Stomach smooth muscle (tissue), 2 donors: Measurements from ENCODE around the gene COL28A1.
"Not testable (repeated sequence)": the region's sequence is repeated elsewhere in the genome, so short reads cannot be mapped to it uniquely, and the experiment has no call there.

Experiments used
- H3K27ac ChIP-seq: one replicate; pipeline ENCODE4 v1.7.0; 2013; ENCODE audit warnings: mild to moderate bottlenecking, low read length, inconsistent platforms
- H3K27me3 ChIP-seq, 2 donors: one replicate each; pipeline ENCODE4 v1.7.0; 2013; ENCODE audit warnings: low read length in 2 of 2; ENCODE audit not compliant: insufficient read depth in 2 of 2, control insufficient read depth in 1 of 2
- H3K36me3 ChIP-seq, 2 donors: one replicate each; pipeline ENCODE4 v1.7.0; 2013; ENCODE audit warnings: low read length in 2 of 2; ENCODE audit not compliant: control insufficient read depth in 2 of 2, insufficient read depth in 2 of 2
- H3K4me1 ChIP-seq: one replicate; pipeline ENCODE4 v1.7.0; 2013; ENCODE audit warnings: low read length; ENCODE audit not compliant: control insufficient read depth, insufficient read depth
- H3K4me3 ChIP-seq, 2 donors: one replicate each; pipeline ENCODE4 v1.7.0; 2013; ENCODE audit warnings: low read length in 2 of 2
- H3K9ac ChIP-seq, 2 donors: one replicate each; pipeline ENCODE4 v1.7.0; 2013; ENCODE audit warnings: low read length in 2 of 2, mild to moderate bottlenecking in 1 of 2
- H3K9me3 ChIP-seq, 2 donors: one replicate each; pipeline ENCODE4 v1.7.0; 2013; ENCODE audit warnings: low read length in 2 of 2; ENCODE audit not compliant: control insufficient read depth in 2 of 2
- donor health status: healthy.
- donor health status: Pancreatic carcinoma.

Gene COL28A1

GRCh38 chr7:7496311-7496710, 39.4 kb downstream of the COL28A1 start:
- Histone ChIP-seq H3K9ac (no peak overlapping the region), H3K4me3 (no peak overlapping the region), H3K9me3 (no peaks in the 10 kb centered on the region), H3K27ac (no peak overlapping the region), H3K36me3 (no peaks in the 10 kb centered on the region), H3K4me1 (no peaks in the 10 kb centered on the region), H3K27me3 (no peaks in the 10 kb centered on the region)

GRCh38 chr7:7495171-7495570, 40.5 kb downstream of the COL28A1 start:
- Histone ChIP-seq H3K27ac (no peak overlapping the region), H3K4me3 (no peak overlapping the region)

GRCh38 chr7:7491044-7491443, 44.6 kb downstream of the COL28A1 start:
- H3K9ac ChIP-seq = no peak overlapping the region
- H3K4me1 ChIP-seq = no peaks in the 10 kb centered on the region
- H3K27ac ChIP-seq = no peak overlapping the region
- no peaks in the 10 kb centered on the region for H3K27me3 ChIP-seq
- no peaks in the 10 kb centered on the region for H3K36me3 ChIP-seq
- H3K9me3 ChIP-seq = peaks cover 3% of the 10 kb centered on the region in 2 donors
- no peak overlapping the region for H3K4me3 ChIP-seq

More at GRCh38 chr7:7495171-7495570, 40.5 kb downstream of the COL28A1 start:
- Histone ChIP-seq H3K27me3 (no peaks in the 10 kb centered on the region), H3K9me3 (no peaks in the 10 kb centered on the region), H3K4me1 (no peaks in the 10 kb centered on the region), H3K9ac (no peak overlapping the region), H3K36me3 (no peaks in the 10 kb centered on the region)

- Histone ChIP-seq H3K27ac (no peak overlapping the region), H3K36me3 (no peaks in the 10 kb centered on the region), H3K9me3 (peaks cover 3% of the 10 kb centered on the region in 2 donors), H3K4me1 (no peaks in the 10 kb centered on the region), H3K9ac (no peak overlapping the region), H3K4me3 (no peak overlapping the region), H3K27me3 (no peaks in the 10 kb centered on the region)
These were observed 45.7 kb downstream of the COL28A1 start for GRCh38 chr7:7490003-7490402.

GRCh38 chr7:7489546-7489945, 46.1 kb downstream of the COL28A1 start:
- Histone ChIP-seq H3K36me3 (no peaks in the 10 kb centered on the region), H3K9me3 (peaks cover 3% of the 10 kb centered on the region in 2 donors), H3K4me1 (no peaks in the 10 kb centered on the region), H3K4me3 (no peak overlapping the region), H3K27ac (no peak overlapping the region), H3K9ac (no peak overlapping the region), H3K27me3 (no peaks in the 10 kb centered on the region)

GRCh38 chr7:7486362-7486761, 49.3 kb downstream of the COL28A1 start:
- no peaks in the 10 kb centered on the region for H3K4me1 ChIP-seq
- H3K27me3 ChIP-seq = no peaks in the 10 kb centered on the region
- H3K4me3 ChIP-seq = no peak overlapping the region
- H3K9me3 ChIP-seq = peaks cover 3% of the 10 kb centered on the region in 2 donors
- H3K27ac ChIP-seq = no peak overlapping the region
- no peak overlapping the region for H3K9ac ChIP-seq
- no peaks in the 10 kb centered on the region for H3K36me3 ChIP-seq

- H3K36me3 ChIP-seq = no peaks in the 10 kb centered on the region
- H3K9ac ChIP-seq = no peak overlapping the region
- peaks cover 3% of the 10 kb centered on the region in 2 donors for H3K9me3 ChIP-seq
- no peaks in the 10 kb centered on the region for H3K4me1 ChIP-seq
- no peak overlapping the region for H3K27ac ChIP-seq
- no peak overlapping the region for H3K4me3 ChIP-seq
- no peaks in the 10 kb centered on the region for H3K27me3 ChIP-seq
These were observed 51.6 kb downstream of the COL28A1 start for GRCh38 chr7:7484072-7484471.

- Histone ChIP-seq H3K27me3 (no peaks in the 10 kb centered on the region), H3K27ac (no peak overlapping the region), H3K9ac (no peak overlapping the region), H3K36me3 (no peaks in the 10 kb centered on the region), H3K4me1 (no peaks in the 10 kb centered on the region), H3K9me3 (no peaks in the 10 kb centered on the region), H3K4me3 (no peak overlapping the region)
These were observed 53.9 kb downstream of the COL28A1 start for GRCh38 chr7:7481802-7482201.

- H3K27ac ChIP-seq = no peak overlapping the region
- no peaks in the 10 kb centered on the region for H3K4me1 ChIP-seq
- no peak overlapping the region for H3K9ac ChIP-seq
- no peaks in the 10 kb centered on the region for H3K9me3 ChIP-seq
- no peaks in the 10 kb centered on the region for H3K27me3 ChIP-seq
- H3K4me3 ChIP-seq = no peak overlapping the region
- no peaks in the 10 kb centered on the region for H3K36me3 ChIP-seq
These were observed 56.3 kb downstream of the COL28A1 start for GRCh38 chr7:7479275-7479805.

GRCh38 chr7:7478569-7478968, 57.1 kb downstream of the COL28A1 start:
- H3K4me1 ChIP-seq = no peaks in the 10 kb centered on the region
- no peaks in the 10 kb centered on the region for H3K36me3 ChIP-seq
- H3K9ac ChIP-seq = no peak overlapping the region
- H3K27ac ChIP-seq = no peak overlapping the region
- H3K4me3 ChIP-seq = no peak overlapping the region
- H3K9me3 ChIP-seq = no peaks in the 10 kb centered on the region
- no peaks in the 10 kb centered on the region for H3K27me3 ChIP-seq

GRCh38 chr7:7477641-7478040, 58.0 kb downstream of the COL28A1 start:
- H3K27ac ChIP-seq, H3K4me3 ChIP-seq, H3K36me3 ChIP-seq, H3K9me3 ChIP-seq, H3K27me3 ChIP-seq, H3K4me1 ChIP-seq, H3K9ac ChIP-seq: not testable (repeated sequence)
